NCI-H187 treated with DMSO at 0.1 percent for 48 hours (cell line): ENCODE results near the gene C16orf90.
"Not testable (repeated sequence)": the region's sequence is repeated elsewhere in the genome, so short reads cannot be mapped to it uniquely, and the experiment has no call there.

Experiments
- DNase-seq: peaks from one replicate; lab custom pipeline; 2025; lab: John Stamatoyannopoulos, UW

C16orf90 gene

GRCh38 chr16:3482659-3483241 lies 12.5 kb downstream of the C16orf90 start:
- DNase-seq = no peak

GRCh38 chr16:3481696-3482658 lies 13.3 kb downstream of the C16orf90 start:
- no peak for DNase-seq

- DNase-seq = no peak
These were observed 14.2 kb downstream of the C16orf90 start for GRCh38 chr16:3480901-3481695.

- no peak for DNase-seq
These were observed 15.6 kb downstream of the C16orf90 start for GRCh38 chr16:3479654-3480216.

- no peak for DNase-seq
These were observed 16.9 kb downstream of the C16orf90 start for GRCh38 chr16:3478242-3478925.

- DNase-seq = no peak
These were observed 18.9 kb downstream of the C16orf90 start for GRCh38 chr16:3476409-3476808.

GRCh38 chr16:3475604-3476375 lies 19.5 kb downstream of the C16orf90 start:
- no peak for DNase-seq

- not testable (repeated sequence) for DNase-seq
These were observed 20.4 kb downstream of the C16orf90 start for GRCh38 chr16:3474870-3475269.

- DNase-seq = no peak
These were observed 21.0 kb downstream of the C16orf90 start for GRCh38 chr16:3474136-3474779.

- DNase-seq = not testable (repeated sequence)
These were observed 21.7 kb downstream of the C16orf90 start for GRCh38 chr16:3473596-3473943.

GRCh38 chr16:3472878-3473595 lies 22.3 kb downstream of the C16orf90 start:
- DNase-seq = no peak

GRCh38 chr16:3471518-3472176 lies 23.6 kb downstream of the C16orf90 start:
- no peak for DNase-seq

- no peak for DNase-seq
These were observed 24.6 kb downstream of the C16orf90 start for GRCh38 chr16:3470723-3471122.

- DNase-seq = no peak
These were observed 25.6 kb downstream of the C16orf90 start for GRCh38 chr16:3469736-3470135.

GRCh38 chr16:3468501-3468900 lies 26.8 kb downstream of the C16orf90 start:
- DNase-seq = no peak

GRCh38 chr16:3467921-3468320 lies 27.4 kb downstream of the C16orf90 start:
- no peak for DNase-seq

- DNase-seq = no peak
These were observed 28.1 kb downstream of the C16orf90 start for GRCh38 chr16:3467182-3467581.

GRCh38 chr16:3465911-3466584 lies 29.2 kb downstream of the C16orf90 start:
- no peak for DNase-seq

- DNase-seq = no peak
These were observed 30.0 kb downstream of the C16orf90 start for GRCh38 chr16:3465301-3465700.
